ENCODE measurements around the gene RNPEP. TPM values are rescaled to one million over a fixed set of nuclear protein-coding genes. Genes with fewer than 3 reads are reported as not detected.

The RNPEP gene
- total and polyA plus RNA-seq, 2 of the 13 experiments (the other 11 are each of a cell fraction or from before 2014, with no cell fraction given) = 20.6 to 38.4 TPM

DNA sequence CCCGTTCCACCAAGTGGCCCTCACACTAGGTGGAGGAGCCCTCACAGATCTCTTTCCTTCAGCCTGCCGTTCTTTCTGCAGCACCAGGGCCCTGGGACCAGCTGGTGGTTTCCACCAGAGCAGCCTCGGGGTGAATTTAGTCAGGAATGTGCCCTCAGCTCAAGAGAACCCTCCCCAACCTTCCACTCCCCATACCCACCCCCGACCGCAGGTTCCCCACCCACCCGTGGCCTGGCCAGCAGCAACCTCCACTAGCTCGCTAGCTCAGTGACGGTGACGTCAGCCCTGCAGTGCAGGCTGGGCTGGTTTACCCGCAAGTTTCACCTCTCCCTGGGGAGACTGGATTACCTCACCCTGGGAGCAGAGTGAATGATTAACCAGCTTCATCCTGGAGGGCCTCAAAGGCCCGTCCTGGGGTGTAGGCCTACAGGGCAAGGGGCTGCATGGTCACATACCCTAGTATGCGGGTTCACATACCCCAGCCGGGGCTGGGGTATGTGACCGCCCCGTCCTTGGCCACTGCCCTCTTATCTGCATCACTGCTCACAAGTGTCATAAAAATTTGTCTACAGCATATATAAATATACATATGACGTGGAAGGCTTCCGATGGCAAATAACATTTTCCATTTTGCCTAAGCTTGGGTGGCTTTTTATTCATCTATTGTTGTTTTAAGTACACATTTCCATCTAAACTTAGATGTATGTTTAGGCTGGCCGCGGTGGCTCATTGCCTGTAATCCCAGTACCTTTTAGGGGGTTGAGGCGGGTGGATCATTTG lies 52.4 kb downstream of the RNPEP start (continued):
- TF ChIP-seq, protein P1, sequence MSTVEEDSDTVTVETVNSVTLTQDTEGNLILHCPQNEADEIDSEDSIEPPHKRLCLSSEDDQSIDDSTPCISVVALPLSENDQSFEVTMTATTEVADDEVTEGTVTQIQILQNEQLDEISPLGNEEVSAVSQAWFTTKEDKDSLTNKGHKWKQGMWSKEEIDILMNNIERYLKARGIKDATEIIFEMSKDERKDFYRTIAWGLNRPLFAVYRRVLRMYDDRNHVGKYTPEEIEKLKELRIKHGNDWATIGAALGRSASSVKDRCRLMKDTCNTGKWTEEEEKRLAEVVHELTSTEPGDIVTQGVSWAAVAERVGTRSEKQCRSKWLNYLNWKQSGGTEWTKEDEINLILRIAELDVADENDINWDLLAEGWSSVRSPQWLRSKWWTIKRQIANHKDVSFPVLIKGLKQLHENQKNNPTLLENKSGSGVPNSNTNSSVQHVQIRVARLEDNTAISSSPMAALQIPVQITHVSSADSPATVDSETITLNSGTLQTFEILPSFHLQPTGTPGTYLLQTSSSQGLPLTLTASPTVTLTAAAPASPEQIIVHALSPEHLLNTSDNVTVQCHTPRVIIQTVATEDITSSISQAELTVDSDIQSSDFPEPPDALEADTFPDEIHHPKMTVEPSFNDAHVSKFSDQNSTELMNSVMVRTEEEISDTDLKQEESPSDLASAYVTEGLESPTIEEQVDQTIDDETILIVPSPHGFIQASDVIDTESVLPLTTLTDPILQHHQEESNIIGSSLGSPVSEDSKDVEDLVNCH (CRISPR knock-in tag; IDR thresholded peaks at IDR 0.05) = no peak
- TF ChIP-seq, protein P2, sequence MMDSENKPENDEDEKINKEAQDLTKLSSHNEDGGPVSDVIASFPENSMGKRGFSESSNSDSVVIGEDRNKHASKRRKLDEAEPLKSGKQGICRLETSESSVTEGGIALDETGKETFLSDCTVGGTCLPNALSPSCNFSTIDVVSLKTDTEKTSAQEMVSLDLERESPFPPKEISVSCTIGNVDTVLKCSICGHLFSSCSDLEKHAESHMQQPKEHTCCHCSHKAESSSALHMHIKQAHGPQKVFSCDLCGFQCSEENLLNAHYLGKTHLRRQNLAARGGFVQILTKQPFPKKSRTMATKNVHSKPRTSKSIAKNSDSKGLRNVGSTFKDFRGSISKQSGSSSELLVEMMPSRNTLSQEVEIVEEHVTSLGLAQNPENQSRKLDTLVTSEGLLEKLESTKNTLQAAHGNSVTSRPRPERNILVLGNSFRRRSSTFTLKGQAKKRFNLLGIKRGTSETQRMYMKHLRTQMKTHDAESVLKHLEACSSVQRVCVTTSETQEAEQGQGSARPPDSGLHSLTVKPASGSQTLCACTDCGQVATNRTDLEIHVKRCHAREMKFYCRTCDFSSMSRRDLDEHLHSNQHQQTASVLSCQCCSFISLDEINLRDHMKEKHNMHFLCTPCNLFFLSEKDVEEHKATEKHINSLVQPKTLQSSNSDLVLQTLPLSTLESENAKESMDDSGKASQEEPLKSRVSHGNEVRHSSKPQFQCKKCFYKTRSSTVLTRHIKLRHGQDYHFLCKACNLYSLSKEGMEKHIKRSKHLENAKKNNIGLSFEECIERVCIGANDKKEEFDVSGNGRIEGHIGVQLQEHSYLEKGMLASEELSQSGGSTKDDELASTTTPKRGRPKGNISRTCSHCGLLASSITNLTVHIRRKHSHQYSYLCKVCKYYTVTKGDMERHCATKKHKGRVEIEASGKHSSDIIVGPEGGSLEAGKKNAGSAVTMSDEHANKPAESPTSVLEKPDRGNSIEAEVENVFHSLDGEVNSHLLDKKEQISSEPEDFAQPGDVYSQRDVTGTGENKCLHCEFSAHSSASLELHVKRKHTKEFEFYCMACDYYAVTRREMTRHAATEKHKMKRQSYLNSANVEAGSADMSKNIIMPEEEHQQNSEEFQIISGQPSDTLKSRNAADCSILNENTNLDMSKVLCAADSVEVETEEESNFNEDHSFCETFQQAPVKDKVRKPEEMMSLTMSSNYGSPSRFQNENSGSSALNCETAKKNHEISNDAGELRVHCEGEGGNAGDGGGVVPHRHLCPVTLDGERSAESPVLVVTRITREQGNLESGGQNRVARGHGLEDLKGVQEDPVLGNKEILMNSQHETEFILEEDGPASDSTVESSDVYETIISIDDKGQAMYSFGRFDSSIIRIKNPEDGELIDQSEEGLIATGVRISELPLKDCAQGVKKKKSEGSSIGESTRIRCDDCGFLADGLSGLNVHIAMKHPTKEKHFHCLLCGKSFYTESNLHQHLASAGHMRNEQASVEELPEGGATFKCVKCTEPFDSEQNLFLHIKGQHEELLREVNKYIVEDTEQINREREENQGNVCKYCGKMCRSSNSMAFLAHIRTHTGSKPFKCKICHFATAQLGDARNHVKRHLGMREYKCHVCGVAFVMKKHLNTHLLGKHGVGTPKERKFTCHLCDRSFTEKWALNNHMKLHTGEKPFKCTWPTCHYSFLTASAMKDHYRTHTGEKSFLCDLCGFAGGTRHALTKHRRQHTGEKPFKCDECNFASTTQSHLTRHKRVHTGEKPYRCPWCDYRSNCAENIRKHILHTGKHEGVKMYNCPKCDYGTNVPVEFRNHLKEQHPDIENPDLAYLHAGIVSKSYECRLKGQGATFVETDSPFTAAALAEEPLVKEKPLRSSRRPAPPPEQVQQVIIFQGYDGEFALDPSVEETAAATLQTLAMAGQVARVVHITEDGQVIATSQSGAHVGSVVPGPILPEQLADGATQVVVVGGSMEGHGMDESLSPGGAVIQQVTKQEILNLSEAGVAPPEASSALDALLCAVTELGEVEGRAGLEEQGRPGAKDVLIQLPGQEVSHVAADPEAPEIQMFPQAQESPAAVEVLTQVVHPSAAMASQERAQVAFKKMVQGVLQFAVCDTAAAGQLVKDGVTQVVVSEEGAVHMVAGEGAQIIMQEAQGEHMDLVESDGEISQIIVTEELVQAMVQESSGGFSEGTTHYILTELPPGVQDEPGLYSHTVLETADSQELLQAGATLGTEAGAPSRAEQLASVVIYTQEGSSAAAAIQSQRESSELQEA (CRISPR knock-in tag; IDR thresholded peaks at IDR 0.05; ENCODE audit: not compliant biosample characterization) = no peak
- TF ChIP-seq ARNTL (CRISPR knock-in tag; IDR thresholded peaks at IDR 0.05) (peak; percentile 46; the same call in 1 of the 2 replicates), HDAC1 (CRISPR knock-in tag; IDR thresholded peaks at IDR 0.05) (peak; percentile 54; the same call in 1 of the 2 replicates)
- TF ChIP-seq, protein P3, sequence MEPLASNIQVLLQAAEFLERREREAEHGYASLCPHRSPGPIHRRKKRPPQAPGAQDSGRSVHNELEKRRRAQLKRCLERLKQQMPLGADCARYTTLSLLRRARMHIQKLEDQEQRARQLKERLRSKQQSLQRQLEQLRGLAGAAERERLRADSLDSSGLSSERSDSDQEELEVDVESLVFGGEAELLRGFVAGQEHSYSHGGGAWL (CRISPR knock-in tag; IDR thresholded peaks at IDR 0.05) = 0 out of 2 replicates have a peak, but pooled peaks have one; percentile 13

All from HepG2 (cell line).